Measurements from ENCODE around the gene MYH10.
A peak's percentile ranks its signal among the peaks of the same experiment; 100 is the strongest.

MYH10 gene

DNA sequence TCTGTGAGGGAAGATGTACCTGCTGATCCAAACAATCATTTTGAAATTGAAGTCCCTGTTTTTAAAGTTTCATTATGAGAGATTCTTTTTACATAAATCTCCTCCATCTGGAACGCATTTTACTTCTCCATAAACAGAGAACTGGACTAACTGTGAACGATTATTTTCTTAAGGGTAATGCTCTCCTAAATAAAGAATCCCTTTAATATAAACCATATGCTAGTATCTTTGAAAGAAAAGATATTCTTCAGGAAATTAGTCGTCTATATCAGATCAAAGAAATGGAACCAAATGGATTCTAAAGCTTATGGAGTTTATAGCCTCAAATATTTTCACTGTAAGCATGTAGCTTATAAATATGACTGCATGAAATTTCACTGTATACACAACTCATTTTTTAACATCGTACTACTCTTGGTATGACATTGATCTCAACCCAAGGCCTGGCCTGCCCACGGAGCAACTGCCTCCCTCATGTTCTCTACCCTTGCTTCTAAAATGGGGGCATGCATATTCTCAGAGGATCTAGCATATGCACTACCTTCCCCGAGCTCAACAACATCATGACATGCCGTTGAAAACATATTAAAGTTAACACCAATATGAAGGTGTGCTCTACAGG lies 66.4 kb downstream of the MYH10 start:
- DNase-seq: no peak
- H3K9me3 ChIP-seq: no peaks in the 10 kb centered on the region
- H3K27me3 ChIP-seq: no peaks in the 10 kb centered on the region
- no peak overlapping the region for H3K4me3 ChIP-seq (ENCODE audit: low read depth, low read length)
- H3K36me3 ChIP-seq: no peaks in the 10 kb centered on the region
- TF ChIP-seq, protein P1, sequence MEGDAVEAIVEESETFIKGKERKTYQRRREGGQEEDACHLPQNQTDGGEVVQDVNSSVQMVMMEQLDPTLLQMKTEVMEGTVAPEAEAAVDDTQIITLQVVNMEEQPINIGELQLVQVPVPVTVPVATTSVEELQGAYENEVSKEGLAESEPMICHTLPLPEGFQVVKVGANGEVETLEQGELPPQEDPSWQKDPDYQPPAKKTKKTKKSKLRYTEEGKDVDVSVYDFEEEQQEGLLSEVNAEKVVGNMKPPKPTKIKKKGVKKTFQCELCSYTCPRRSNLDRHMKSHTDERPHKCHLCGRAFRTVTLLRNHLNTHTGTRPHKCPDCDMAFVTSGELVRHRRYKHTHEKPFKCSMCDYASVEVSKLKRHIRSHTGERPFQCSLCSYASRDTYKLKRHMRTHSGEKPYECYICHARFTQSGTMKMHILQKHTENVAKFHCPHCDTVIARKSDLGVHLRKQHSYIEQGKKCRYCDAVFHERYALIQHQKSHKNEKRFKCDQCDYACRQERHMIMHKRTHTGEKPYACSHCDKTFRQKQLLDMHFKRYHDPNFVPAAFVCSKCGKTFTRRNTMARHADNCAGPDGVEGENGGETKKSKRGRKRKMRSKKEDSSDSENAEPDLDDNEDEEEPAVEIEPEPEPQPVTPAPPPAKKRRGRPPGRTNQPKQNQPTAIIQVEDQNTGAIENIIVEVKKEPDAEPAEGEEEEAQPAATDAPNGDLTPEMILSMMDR (IDR thresholded peaks at IDR 0.05; ENCODE audit: low read depth, low read length): no peak
- no peaks in the 10 kb centered on the region; the same call in 1 of the 2 replicates for H3K4me1 ChIP-seq

DNA sequence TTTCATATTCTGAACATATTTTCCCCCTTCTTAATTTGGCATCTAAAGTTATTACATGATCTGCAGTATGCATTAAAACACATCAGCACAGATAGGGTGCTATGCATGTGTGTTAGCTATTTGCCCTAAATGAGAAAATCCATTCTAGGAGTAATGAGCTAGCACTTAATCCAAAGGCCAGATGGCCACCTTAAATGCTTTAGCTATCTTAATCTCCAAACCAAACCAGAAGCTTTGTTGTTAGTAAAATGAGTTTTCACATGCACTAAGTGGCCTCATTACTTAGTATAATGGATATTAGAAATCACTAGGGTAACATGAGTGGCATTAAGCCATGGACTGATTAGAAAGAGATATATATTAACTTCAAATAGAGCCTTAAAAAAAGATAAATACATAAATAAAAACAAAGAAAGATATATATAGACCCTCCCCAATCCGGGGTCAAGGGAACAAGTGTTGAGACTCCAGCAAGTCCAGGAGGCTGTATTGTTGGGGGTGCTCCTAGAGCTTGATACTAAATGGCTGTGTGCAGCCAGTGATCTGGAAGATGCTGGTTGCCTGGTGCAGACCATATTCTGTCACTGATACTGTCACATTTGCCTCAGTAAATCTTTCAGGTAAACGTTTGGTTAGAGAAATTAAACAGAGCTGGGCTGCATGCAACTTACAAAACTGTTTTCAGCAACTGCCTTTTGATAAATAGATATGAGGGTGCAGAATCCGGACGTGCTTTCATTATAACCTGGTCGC lies 67.3 kb downstream of the MYH10 start:
- Histone ChIP-seq H3K9me3 (no peaks in the 10 kb centered on the region), H3K36me3 (no peaks in the 10 kb centered on the region), H3K4me1 (no peaks in the 10 kb centered on the region; the same call in 1 of the 2 replicates), H3K4me3 (ENCODE audit: low read depth, low read length) (no peak overlapping the region), H3K27me3 (no peaks in the 10 kb centered on the region)
- peak; percentile 22 for DNase-seq
- TF ChIP-seq, protein P1 (IDR thresholded peaks at IDR 0.05; ENCODE audit: low read depth, low read length): no peak

DNA sequence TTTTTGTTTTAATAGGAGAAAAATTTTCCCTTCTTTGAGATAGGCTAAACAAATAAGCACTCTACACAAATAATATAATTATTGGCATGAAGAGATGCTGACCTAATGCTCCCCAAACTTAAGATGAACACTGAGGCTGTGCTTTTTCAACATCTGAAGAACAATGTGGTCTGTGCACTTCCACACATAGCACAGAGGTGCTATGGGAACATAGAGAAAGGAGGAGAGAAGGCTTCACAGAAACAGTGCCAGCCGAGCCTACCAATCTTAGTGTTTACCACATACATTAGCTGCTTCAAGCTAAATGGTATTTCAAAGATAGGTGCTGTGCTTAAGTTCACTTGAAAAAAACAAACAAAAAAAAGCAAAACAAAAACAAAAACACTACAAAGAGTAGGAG lies 72.4 kb downstream of the MYH10 start:
- no peak for DNase-seq
- no peaks in the 10 kb centered on the region for H3K9me3 ChIP-seq
- TF ChIP-seq, protein P1 (IDR thresholded peaks at IDR 0.05; ENCODE audit: low read depth, low read length): no peak
- no peak overlapping the region for H3K4me3 ChIP-seq (ENCODE audit: low read depth, low read length)
- no peaks in the 10 kb centered on the region for H3K4me1 ChIP-seq
- H3K27me3 ChIP-seq: no peaks in the 10 kb centered on the region
- no peaks in the 10 kb centered on the region for H3K36me3 ChIP-seq

DNA sequence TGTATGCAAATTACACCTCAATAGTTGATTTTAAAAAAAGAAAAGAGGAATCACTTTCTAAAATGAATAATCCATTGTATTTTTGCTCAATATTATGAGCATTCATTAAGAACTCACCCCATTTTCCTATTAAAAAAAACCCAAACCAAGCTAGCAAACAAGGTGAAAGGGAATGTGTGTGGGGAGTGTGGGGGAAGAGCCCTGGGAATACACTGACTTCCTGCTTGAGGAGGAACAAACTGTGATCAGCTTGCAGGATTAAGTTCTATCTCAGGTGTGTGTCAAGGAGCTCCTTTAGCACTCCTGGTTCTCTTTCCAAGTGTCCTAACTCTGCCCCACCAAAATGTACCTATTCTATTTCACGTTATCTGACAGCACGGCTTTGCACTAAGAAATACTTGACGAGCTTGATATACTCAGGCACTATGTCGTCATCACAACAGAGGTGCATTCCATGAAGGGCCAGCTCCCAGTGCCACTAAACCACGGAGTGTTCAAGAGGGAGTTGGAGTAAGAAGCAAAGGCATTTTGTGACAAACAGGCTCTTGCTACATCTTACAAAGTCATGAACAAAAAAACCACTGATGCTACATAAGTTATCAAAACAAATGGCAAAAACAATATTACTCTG lies 73.2 kb downstream of the MYH10 start:
- Histone ChIP-seq H3K4me3 (ENCODE audit: low read depth, low read length) (no peak overlapping the region), H3K27me3 (no peaks in the 10 kb centered on the region), H3K4me1 (no peaks in the 10 kb centered on the region), H3K9me3 (no peaks in the 10 kb centered on the region), H3K36me3 (no peaks in the 10 kb centered on the region)
- TF ChIP-seq, protein P1 (IDR thresholded peaks at IDR 0.05; ENCODE audit: low read depth, low read length): no peak
- DNase-seq: no peak

DNA sequence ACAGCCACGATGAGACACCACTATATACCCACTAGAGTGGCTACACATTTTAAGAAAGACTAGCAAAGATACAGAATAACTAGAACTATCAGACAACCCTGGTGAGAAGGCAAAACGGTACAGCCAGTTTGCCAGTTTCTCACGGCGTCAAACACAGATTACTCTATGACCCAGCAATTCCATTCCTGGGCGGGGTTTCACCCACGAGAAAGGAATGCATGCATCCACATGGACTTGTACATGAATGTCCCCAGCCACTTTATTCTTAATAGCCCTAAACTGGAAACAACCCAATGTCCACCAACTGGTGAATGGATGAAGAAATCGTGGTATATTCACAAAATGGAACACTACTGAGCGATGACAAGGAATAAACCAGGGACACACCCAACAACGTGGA lies 74.5 kb downstream of the MYH10 start:
- Histone ChIP-seq H3K9me3 (no peaks in the 10 kb centered on the region), H3K4me3 (ENCODE audit: low read depth, low read length) (no peak overlapping the region), H3K36me3 (no peaks in the 10 kb centered on the region), H3K27me3 (no peaks in the 10 kb centered on the region), H3K4me1 (no peaks in the 10 kb centered on the region)
- no peak for DNase-seq
- TF ChIP-seq, protein P1 (IDR thresholded peaks at IDR 0.05; ENCODE audit: low read depth, low read length): no peak

DNA sequence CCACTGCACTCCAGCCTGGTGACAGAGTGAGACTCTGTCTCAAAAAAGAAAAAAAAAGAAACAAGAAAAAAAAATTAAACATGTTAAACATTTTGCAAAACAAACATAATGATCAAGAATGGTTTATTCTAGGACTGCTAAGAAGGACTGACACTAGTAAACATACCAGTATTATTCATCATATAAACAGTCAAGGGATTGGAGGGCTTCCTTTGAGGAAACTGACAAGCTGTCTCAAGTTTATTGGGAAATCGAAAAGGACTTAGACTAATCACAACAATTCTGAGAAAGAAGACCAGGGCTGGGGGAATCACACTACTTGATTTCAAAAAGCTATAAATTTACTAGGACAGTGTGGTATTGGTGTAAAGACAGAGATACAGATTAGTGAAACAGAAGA lies 75.5 kb downstream of the MYH10 start:
- no peaks in the 10 kb centered on the region for H3K4me1 ChIP-seq
- DNase-seq: no peak
- H3K9me3 ChIP-seq: no peaks in the 10 kb centered on the region
- TF ChIP-seq, protein P1 (IDR thresholded peaks at IDR 0.05; ENCODE audit: low read depth, low read length): no peak
- no peaks in the 10 kb centered on the region for H3K36me3 ChIP-seq
- H3K27me3 ChIP-seq: no peaks in the 10 kb centered on the region
- no peak overlapping the region for H3K4me3 ChIP-seq (ENCODE audit: low read depth, low read length)

Measured in BE2C (cell line).